SW480 (cell line): ENCODE results near the gene TSPYL1.
"Not testable (repeated sequence)": the region's sequence is repeated elsewhere in the genome, so short reads cannot be mapped to it uniquely, and the experiment has no call there.

Experiments
- DNase-seq: peaks from one replicate; pipeline ENCODE4 v3.0.0-alpha.2; 2016; ENCODE audit warnings: low spot score

TSPYL1 gene

DNA sequence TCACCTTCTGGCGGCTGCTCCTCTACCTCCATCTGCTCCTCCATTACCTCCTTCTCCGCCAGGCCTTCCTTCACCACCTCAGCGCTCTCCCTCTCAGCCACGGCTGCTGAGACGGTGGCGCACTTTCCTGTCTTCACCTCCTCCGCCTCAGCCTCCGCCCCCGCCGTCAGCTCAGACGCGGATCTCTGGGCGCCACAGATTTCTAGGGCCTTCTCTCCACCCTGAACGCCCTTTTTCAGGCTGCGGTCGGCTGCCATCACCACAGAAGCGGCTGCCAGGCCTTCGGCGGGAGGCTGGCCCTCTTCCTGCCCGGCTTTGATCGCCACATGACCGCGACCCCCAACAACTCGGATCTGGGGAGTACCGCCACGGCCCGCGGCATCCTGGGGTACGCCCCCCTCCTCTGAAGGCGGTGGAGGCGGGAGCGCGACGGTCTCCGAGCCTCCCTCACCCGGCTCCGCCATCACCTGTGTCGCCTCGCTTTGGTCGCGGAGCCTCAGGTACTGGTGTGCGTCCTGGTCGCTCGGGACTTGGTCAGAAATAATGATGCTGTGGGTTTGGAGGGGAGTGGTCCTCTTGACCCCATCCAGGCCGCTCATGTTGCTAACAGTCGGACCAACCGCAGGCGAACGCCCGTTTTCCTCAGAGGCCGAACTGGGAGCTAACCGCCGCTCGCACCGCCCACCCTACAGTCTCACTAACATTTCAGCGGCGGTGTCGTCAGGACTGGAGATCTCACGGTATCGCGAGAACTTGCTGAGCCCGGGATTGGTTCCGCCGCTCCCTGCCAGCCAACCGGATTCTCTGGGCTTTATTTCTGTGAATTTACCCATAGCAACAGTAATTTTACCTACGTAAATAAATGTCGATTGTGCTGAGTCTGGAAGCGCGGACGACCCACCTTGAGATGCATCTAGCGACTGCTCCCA lies at the start of gene TSPYL1:
Gene TSPYL1 (minus strand): TSS at position 699 of the 929 bp plus-strand sequence. CDS start 100 bp downstream, at position 599.
- DNase-seq = peak; percentile 92

DNA sequence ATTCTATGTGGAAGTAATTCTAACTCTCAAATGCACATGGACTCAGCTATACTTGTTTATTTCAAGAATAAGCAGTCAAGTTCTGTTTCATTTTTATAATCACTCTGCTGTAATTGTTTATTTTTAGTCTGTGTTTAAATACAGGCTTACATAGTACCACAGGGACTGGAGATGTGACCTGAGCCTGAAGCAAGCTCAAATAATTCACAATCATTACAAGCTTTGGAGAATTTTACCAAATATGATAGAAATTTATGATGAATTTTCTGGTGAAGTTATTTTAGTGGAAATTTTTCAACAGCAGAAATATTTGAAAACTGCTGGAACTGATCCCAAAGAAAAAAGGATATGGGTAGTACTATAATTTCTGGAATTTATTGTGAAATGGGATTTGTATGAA lies 49.4 kb upstream of the TSPYL1 start:
- no peak for DNase-seq

DNA sequence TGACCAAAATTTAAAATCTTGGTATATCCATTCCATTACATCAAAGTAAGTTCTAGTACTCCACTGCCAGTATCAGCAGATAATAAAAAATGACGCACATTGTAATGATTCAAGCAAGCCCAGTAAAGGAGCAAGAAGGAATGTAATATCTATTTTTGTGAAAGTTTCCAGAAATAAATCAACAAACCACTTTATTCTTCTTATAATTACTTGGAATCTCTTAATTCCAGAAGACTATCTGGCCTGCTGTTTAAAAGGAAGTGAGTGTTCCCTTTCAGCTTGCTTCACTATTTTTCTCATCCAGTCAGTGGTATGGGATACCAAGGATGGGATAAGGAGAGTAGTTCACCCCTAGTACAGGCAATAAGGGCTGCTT lies 48.8 kb upstream of the TSPYL1 start:
- DNase-seq = no peak

DNA sequence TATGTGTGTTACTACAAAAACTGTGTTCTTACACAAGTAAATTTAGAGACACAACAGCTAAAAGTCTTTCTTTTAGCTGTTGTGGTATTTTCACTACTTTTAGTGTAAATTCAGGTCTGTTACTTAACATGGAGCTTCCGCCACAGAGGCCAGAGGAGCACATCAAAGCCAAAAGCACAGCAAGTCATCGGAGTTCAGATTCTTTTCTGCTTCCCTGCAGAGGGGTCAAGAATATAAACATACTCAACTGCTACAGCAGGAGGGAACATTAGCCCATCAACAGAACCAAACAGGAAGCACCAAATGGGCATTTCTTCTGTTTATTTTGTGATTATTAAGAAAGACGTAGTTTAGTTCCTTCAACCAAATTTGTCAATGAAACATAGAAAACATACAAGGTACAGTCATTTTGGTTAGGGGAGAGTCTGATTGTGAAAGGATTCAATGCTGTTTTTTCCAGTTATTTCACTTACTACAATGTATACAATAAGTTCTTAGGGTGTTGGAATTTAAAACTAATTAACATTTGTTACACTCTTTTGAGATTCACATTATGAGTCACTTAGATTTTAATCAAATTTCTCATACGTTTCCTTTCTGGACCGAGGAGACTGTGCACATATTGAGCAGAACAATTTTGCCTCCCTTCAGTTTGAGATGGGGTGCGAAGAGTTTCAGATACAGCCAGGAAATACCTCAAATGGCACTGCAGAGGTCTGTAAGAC lies 48.2 kb upstream of the TSPYL1 start:
- DNase-seq = no peak

DNA sequence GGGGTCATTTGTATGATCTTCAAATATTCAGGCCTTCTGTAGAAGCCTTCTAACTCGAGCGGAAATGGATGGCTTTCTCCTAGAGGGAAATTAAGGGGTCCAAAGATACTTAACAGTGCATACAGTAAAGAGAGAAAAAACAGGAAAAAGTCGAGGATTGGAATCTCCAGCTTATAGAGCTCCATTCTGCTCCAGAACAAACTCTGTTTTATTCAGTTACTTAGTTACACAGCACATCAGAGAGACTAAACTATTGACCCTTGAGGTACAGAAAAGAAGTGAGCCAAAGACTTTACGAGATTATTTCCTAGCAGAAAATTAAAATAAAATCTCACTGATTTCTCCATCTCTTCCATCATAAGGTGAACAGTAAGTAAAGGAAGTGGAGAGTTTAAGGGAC lies 47.3 kb upstream of the TSPYL1 start:
- no peak for DNase-seq

DNA sequence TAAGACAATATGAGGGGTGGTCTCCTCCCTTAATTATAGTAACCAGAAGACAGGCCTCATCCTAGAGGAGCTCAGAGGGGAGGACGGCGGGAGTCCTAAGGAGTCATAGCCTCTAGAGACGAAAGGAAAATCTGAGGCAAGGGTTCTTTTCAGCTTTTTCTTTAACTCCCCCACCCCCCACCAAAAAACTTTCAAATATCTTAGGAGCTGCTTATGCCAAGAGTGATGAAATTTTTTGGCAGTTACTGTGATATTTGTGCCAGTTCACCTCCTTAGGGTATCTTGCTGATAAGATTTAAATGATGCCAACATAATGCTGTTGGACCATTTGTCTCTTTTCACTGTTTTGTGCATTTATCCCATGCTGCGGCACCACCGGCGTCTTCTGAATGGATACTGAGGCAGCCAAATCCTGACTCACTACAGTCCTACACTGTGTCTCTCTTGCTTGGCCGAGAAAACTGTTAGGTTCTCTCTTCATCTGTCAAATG lies 46.5 kb upstream of the TSPYL1 start:
- no peak for DNase-seq

DNA sequence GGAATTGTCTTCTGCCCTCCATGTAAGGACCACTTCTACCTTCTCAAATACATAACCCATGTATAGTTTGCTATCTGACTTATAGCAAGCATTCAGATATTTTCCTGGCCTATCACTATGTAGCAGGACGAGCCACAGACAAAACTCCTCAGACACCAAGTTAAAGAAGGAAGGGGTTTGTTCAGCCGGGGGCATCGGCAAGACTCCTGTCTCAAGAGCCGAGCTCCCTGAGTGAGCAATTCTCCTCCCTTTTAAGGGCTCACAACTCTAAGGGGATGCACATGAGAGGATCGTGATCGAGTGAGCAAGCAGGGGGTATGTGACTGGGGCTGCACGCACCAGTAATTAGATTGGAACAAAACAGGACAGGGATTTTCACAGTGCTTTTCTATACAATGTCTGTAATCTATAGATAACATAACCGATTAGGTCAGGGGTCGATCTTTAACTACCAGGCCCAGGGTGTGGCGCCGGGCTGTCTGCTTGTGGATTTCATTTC lies 46.0 kb upstream of the TSPYL1 start:
- DNase-seq = not testable (repeated sequence)

DNA sequence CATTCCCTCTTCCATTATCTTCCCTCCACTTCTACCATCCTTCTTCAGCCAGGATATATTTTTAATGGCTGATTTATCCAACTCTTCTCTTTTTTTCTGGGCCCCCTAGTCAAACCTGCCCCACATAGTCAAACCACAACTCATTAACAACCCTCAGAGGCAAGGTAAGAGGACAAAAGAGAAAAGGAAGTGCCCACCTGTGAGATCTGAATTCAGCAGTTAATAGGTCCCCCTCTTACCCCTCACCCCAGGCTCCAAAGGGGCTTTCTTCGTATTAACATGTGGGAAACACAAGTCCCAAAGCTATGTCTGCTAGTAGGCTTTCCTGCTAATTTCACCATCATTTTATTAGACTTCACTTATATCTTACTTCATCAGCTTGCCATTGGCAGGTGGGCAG lies 44.1 kb upstream of the TSPYL1 start:
- no peak for DNase-seq

DNA sequence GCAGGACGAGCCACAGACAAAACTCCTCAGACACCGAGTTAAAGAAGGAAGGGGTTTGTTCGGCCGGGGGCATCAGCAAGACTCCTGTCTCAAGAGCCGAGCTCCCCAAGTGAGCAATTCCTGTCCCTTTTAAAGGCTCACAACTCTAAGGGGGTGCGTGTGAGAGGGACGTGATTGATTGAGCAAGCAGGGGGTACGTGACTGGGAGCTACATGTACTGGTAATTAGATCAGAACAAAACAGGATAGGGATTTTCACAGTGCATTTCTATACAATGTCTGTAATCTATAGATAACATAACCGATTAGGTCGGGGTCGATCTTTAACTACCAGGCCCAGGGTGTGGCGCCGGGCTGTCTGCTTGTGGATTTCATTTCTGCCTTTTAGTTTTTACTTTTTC lies 42.2 kb upstream of the TSPYL1 start:
- not testable (repeated sequence) for DNase-seq

DNA sequence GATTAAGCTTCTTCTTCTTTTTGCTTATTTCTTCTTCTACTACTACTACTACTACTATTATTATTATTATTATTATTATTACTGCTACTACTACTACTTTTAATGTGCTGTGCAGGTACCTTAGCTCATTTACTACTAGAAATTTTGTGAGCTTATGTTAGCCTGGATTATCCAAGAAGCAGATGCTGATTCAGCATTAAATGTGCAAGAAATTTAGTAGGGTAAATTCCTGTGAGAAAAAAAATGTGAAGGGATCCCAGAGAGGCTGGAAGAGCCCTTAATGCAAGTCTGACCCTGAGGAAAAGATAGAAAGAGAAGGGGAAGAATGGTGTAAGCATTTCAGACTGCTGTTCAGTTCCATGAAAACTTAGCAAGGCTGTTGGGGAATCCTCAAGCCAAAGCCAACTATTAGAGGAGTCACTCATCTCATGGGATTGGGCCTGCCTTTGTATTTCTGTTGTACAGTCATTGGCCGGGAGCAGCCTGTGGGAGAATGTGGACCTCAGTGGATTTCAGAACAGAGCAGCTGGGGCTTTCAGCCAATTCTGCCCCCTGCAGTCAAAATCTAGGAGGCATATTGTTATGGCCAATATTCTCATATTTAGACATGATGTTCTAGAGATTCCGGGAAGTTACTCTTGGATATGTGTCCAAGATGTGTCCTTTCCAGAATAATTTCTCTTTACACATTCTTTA lies 37.2 kb upstream of the TSPYL1 start:
- no peak for DNase-seq

DNA sequence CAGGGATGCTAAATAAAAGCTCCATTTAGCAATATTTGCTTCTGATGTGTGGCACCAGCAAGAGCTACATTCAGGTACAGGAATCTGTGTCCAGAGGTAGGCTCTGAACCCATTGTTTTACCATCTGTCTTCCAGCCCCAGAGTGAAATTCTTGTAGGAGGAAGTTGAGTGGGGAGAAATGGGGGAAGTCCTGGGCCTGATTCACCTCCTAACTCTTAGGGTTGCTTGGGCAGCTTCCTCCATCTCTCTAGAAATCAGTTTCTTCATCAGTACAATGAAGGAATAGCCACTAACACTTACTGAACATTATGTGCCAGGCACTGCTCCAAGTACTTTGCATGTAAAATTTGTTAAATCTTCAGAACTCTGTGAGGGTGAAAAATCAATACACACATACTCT lies 35.1 kb upstream of the TSPYL1 start:
- DNase-seq = no peak

DNA sequence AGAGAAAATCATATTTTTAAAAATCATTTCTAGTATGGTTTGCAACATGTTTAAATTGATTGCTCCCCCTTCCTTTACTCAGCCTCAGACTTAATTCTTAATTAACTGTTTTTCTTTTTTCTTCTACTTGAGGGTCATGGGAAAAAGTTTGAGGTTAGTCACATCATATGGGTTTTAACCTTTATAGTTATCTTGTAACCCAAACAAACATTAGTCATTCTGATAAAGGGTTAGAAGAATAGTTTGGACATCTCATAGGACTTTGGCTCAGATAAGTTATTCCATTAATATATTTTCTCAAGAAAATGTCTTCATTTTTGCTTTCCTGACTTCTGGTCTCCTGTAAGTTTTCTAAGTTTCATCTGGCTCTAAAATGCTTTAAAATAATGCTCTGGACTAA lies 34.5 kb upstream of the TSPYL1 start:
- DNase-seq = no peak

DNA sequence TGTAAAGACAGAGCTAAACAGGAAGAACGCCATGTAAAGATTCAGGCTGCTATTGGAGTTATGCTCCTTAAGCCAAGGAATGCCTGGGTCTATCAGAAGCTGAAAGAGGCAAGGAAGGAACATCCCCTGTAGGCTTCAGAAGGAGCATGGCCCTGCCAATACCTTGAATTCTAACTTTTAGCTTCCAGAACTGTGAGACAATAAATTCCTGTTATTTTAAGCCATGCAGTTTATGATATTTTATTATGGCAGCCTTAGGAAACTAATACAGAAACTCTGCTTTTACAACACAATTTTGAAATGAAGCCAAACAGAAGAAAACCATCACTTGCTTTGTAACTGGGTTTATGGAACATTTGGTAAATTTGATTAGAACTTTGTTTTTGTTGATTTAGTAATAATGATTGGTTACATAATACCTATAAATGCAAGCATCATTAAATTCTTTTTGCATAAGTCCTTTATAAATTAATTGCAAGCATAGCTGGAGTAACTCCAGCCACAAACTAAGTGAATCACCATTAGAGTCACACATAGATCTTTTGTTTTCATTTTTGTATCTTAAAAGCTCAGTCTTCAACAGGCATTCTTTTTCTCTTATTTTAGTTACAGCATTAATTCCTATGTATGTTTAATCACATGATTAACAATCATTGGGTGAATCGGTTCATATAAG lies 33.5 kb upstream of the TSPYL1 start:
- no peak for DNase-seq

DNA sequence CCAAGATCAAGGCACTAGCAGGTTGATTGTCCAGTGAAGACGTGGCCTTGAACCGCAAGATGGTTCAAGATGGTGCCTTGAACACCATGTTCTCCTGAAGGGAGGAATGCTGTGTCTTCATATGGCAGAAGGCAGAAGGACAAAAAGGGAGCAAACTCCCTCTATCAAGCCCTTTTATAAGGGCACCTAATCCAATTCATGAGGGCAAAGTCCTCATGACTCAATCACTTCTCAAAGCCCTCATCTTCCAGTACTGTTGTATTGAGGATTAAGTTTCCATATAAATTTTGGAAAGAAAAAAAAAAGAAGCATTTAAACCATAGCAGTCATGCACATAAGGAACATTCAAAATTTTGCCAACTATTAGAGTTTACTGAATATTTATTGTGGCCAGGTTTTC lies 29.9 kb upstream of the TSPYL1 start:
- no peak for DNase-seq

DNA sequence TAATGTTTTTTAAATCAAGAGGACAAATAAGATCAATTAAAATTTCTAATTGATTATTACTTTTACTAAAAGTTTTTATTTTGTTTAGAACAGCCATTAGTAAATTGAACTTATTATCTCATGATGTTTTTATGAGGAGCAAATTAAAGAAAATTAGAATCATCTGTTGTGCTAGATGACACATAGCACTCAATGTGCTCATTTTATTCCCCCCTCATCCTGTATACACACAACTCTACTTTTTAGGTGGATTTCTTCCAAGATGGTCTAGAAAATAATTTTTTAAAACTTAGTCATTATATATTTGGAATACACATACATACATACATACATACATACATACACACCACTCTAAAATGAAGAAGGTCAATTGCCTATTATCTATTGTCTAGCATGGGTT lies 29.3 kb upstream of the TSPYL1 start:
- no peak for DNase-seq

DNA sequence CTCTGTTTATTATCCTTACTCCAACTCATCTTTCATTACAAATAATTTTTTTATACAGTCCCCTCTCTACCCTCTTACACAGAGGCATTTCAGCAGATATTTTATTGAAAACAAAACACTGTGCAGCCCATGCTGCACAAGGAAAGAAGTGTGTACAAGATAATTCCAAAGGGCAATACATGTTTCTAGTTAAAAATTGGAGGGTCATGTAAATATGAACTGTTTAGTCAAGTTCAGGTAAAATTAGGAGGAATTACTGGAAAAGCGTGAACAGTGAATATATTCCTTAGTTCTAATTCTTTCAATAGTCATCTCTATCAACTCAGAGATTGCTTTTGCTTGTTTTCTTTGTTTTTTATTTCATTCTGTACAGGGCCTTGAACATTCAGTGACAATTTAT lies 27.9 kb upstream of the TSPYL1 start:
- DNase-seq = no peak

DNA sequence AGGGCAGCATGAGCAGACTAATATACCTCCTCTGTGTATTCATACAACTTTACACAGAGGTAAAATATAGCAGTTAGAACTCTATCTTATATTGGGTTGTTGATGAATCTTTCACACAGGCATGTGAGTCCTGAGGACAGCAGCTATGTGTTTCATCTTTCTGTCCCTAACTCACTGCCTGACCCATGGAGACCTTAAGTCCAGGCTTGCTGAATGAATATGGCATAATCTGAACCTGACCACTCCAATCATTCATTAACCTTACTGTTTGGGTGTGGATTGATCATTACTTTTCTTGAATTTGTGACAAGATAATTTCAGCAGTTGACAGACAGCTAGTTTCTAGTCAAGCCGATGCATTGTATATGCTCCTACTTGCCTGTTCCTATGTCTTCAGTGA lies 27.3 kb upstream of the TSPYL1 start:
- DNase-seq = no peak

DNA sequence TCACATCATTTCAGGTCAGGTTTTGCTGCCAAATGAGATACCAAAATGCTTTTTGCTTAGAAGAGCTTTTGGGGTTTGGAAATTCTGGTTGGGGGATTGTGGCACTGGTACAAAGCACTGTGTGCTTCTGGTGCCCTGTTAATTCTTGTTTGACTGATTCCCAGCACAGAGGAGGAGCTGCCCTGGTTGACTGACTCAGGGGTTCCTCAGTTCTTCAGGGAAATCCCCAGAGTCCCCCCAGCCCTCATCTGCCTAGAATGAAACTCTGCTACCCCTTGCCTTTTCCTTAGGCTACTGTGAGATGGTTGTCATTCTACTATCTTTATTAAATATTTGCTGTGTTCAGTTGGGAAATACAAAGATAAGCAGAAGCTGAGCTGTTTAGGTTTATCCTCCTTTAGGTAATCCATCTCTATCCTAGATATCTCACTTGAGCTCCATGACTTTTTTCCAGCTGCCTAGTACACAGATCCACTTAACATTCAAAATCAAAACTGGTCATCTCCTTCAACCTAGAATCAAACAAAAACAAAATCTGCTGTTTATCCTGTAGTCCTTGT lies 24.9 kb upstream of the TSPYL1 start:
- no peak for DNase-seq

DNA sequence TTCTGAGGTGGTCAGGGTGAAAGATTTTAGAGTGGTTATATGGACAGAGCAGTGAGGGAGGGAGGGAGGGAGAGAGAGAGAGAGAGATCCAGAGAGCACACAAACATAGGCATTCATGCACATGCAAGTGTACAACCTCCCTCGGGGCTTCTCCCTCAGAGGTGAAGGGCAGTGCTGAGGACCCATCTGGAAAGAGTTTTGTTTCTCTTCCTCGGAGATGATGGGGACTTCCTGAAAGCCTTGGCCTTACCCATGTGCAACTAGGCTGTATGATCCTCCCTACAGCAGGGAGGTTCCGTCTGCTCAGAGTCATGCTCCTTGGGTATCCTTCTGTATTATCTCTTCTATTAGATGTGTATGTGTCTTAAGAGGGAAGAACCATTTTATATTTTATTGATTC lies 21.4 kb upstream of the TSPYL1 start:
- no peak for DNase-seq

DNA sequence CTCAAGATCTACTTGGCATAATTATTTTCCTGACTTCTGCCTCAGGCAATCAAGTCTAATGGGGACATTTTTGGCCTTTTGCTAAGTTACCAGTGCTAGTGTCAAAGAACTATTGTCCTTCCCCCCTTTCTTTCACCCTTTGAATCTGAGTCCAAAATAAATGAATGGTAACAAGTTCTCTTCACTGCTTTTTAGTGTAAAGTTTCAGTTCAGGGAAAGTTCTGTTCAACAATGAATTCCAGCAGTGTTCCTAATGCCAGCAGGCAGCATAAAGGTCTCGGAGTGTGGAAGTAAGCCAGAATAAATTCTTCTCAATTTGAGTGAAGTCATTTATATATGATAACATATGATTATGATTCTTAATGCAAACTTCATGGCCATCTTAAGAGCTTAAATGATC lies 20.8 kb upstream of the TSPYL1 start:
- no peak for DNase-seq

DNA sequence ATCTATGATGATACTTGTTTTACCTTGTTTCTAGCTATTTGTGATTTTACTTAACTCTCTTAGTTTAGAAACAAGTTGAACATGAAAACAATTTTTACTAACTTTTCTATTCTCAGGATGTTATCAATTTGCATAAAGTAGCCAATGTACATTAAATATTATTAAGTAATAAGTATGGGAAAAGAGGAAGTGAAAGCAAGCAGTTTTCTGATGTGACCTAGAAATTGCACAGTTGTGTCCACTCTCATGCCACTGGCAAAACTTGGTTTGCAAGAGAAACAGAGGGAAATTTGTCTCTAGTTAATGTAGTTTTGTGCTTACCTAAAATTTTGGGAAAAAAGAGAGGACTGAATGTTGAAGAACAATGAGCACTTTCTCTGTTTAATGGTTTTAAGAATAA lies 19.2 kb upstream of the TSPYL1 start:
- DNase-seq = no peak

DNA sequence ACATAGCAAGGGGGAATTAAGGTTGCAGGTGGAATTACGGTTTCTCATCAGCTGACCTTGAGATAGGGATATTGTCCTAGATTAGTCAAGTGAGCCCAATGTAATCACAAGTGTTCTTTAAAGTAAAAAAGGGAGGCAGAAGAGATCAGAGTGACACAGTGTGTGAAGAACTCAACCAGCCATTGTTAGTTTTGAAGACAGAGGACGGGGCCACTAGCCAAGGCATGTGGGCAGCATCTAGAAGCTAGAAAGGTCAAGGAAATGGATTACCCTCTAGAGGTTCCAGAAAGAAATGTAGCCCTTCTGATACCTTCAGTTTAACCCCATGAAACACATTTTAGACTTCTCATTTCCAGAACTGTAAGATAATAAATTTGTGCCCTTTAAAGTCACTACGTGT lies 18.5 kb upstream of the TSPYL1 start:
- no peak for DNase-seq
